ENCODE results near the gene PDE4B. TPM values are rescaled to one million over a fixed set of nuclear protein-coding genes. Genes with fewer than 3 reads are reported as not detected.

Gene PDE4B
- total RNA-seq, 2 donors from 2014 or later, result 18.1 to 55.4 TPM

DNA sequence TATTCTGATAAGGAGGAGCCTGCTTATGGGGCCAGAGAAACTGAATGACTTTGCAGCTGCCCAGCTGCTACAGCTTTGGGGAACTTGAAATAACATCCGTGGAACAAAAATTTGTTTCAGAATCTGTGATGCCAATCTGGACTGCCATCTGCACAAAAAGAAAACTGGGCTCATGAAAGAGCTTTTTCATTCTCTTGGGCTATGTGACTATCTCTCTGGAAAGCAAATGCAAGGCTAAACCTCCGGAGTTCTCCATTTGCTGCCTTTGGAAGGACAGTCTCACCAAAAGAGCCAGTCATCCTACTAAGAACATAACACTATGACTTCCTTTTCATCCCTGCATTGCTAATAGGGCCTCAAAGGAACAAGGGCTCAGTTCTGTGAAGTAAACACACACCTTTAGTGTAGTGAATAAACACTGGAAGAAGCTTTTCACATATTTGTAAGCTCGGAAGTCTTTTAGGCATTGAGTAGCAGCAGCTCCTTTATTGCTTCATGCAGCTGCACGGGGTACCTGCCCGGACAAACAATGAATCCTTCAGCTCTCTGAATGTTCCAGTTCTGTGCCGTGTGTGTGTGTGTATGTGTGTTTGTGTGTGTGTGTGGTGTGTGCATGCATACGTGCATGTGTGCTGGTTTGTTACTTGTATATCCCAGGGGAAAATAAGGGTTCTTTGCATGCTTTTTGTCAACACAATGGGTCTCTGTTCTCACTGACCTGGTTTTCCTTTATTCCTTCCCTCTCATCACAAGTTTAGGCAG is 485.7 kb downstream of the PDE4B start:
- 41% methylated on average over 7 of the region's 7 CpGs for WGBS
- H3K36me3 ChIP-seq, result no peaks in the 10 kb centered on the region
- peak overlapping the region; percentile 30 to 55 for H3K27ac ChIP-seq
- intact Hi-C loops (cut with DNase I), result no loop called here
- no peaks in the 10 kb centered on the region for H3K27me3 ChIP-seq (replicated peaks; ENCODE audit: insufficient read depth)
- no peaks in the 10 kb centered on the region for H3K9me3 ChIP-seq
- no peak overlapping the region for H3K4me3 ChIP-seq
- peak; percentile 29 for DNase-seq (ENCODE audit: low spot score)
- H3K4me1 ChIP-seq (replicated peaks), result no peaks in the 10 kb centered on the region
- TF ChIP-seq POLR2AphosphoS5 (IDR thresholded peaks at IDR 0.05), result no peak
- no peak for TF ChIP-seq POLR2A (IDR thresholded peaks at IDR 0.05)
- TF ChIP-seq, protein P1, sequence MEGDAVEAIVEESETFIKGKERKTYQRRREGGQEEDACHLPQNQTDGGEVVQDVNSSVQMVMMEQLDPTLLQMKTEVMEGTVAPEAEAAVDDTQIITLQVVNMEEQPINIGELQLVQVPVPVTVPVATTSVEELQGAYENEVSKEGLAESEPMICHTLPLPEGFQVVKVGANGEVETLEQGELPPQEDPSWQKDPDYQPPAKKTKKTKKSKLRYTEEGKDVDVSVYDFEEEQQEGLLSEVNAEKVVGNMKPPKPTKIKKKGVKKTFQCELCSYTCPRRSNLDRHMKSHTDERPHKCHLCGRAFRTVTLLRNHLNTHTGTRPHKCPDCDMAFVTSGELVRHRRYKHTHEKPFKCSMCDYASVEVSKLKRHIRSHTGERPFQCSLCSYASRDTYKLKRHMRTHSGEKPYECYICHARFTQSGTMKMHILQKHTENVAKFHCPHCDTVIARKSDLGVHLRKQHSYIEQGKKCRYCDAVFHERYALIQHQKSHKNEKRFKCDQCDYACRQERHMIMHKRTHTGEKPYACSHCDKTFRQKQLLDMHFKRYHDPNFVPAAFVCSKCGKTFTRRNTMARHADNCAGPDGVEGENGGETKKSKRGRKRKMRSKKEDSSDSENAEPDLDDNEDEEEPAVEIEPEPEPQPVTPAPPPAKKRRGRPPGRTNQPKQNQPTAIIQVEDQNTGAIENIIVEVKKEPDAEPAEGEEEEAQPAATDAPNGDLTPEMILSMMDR (IDR thresholded peaks at IDR 0.05), result no peak

DNA sequence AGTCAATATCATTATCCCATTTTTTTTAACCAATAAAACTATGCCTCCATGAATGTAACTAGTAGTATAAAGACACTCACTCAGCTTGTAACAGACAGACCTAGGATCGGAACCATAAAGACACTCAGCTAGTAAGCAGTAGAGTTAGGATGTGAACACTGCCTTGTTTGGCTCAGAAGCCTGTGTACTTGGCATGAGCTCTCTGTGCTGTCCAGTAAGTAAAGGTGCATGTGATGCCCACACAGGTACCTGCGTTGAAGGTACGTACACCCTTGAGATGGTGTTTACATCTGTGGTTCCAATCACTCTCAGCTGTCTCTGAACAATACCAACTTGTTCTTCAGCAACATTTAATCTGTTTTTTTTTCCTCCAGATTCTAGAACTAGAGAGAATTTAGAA is 489.1 kb downstream of the PDE4B start:
- Histone ChIP-seq H3K27ac (peak overlapping the region; percentile 60 to 71), H3K36me3 (no peaks in the 10 kb centered on the region), H3K4me3 (no peak overlapping the region), H3K27me3 (replicated peaks; ENCODE audit: insufficient read depth) (no peaks in the 10 kb centered on the region), H3K9me3 (no peaks in the 10 kb centered on the region), H3K4me1 (replicated peaks) (no peaks in the 10 kb centered on the region)
- WGBS, result 42% methylated on average over 3 of the region's 3 CpGs
- intact Hi-C loops (cut with DNase I), result no loop called here
- DNase-seq (ENCODE audit: low spot score), result peak; percentile 73
- TF ChIP-seq POLR2AphosphoS5 (IDR thresholded peaks at IDR 0.05) (peak; percentile 78), POLR2A (IDR thresholded peaks at IDR 0.05) (no peak)

DNA sequence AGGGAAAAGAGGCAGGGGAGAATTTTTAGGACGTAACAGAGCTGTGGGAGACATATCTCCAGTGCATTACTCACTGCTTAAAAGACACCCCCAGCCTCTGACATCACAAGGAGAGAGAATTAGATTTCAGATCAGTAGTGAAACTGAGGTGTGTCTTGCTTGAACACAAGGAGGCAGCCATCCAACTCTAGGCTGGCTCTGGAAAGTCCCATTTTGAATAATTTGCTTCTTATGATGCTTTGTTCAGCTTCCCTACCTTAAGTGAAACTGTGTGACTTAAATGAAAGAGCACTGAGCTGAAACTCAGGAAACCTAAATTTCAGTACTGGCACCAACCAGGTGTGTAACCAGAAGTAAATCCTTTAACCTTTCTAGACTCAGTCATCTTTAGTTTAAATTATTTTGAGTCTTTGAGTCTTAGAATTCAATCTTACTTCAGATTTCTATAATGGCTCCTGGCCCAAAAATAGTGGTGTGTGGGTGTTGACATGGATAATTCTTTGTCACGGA is 489.7 kb downstream of the PDE4B start:
- H3K36me3 ChIP-seq, result no peaks in the 10 kb centered on the region
- H3K27me3 ChIP-seq (replicated peaks; ENCODE audit: insufficient read depth), result no peaks in the 10 kb centered on the region
- no peaks in the 10 kb centered on the region for H3K9me3 ChIP-seq
- no peaks in the 10 kb centered on the region for H3K4me1 ChIP-seq (replicated peaks)
- H3K4me3 ChIP-seq, result no peak overlapping the region
- no peak for DNase-seq (ENCODE audit: low spot score)
- intact Hi-C loops (cut with DNase I), result no loop called here
- H3K27ac ChIP-seq, result peak overlapping the region; percentile 60 to 71
- TF ChIP-seq POLR2AphosphoS5 (IDR thresholded peaks at IDR 0.05) (no peak), POLR2A (IDR thresholded peaks at IDR 0.05) (no peak)
- TF ChIP-seq, protein P1 (IDR thresholded peaks at IDR 0.05), result no peak
- WGBS, result 28% methylated on average over 2 of the region's 2 CpGs

DNA sequence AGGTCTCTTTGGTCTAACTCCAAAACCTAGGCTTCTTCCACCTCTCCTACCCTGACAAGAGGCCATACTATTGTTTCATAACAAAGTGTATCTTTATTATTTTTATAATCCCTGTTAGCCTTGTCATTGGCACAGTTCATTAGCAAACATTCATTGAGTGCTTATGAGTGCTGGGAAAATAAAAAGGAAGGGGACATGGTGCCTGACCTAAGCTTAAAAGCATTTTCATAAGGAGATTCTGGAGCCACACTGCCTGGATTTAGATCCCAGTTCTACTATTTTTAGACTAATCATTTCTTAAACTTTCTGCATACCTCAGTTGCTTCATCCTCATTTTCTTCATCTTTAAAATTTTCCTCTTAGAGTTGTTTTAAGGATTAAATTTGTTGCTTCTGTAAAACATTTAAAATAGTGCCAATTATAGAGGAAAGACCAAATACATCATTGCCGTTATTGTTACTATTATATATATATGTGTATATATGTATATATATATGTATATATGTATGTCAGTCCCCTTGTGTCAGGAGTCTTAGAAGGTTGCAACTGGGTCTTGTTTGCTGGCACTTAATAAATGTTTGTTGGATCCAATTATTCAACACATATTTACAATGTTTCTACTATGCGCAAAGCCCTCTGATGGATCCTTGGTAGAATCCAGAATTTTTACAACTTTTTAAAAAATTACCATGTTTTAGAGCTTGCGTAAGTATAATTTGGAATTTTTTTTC is 490.4 kb downstream of the PDE4B start:
- intact Hi-C loops (cut with DNase I), result no loop called here
- no peaks in the 10 kb centered on the region for H3K36me3 ChIP-seq
- H3K27me3 ChIP-seq (replicated peaks; ENCODE audit: insufficient read depth), result no peaks in the 10 kb centered on the region
- DNase-seq (ENCODE audit: low spot score), result no peak
- peak overlapping the region; percentile 60 to 71 for H3K27ac ChIP-seq
- WGBS, result 92% methylated on average over 3 of the region's 3 CpGs
- H3K4me3 ChIP-seq, result no peak overlapping the region
- no peaks in the 10 kb centered on the region for H3K9me3 ChIP-seq
- TF ChIP-seq POLR2AphosphoS5 (IDR thresholded peaks at IDR 0.05), result peak; percentile 24
- TF ChIP-seq, protein P1 (IDR thresholded peaks at IDR 0.05), result no peak
- no peaks in the 10 kb centered on the region for H3K4me1 ChIP-seq (replicated peaks)

DNA sequence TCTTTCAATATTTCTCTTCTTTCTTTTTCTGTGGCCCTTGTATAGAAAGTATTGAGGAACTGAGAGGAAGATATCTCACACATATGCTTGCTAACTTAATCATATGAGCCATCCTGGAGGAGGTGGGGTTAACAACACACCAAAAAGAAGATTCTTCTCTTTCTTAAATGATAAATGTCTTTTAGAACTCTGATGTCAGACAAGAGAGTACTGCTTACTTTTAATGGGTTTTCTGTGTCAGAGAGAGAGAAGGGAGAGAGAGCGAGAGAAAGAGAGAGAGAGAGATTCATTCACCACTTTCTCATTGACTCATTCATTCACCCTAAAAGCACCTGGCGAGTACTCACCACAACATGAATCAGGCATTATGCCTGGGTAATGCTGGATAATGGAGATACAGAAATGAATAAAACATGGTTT is 490.9 kb downstream of the PDE4B start:
- H3K27ac ChIP-seq, result no peak overlapping the region
- no peaks in the 10 kb centered on the region for H3K36me3 ChIP-seq
- no peaks in the 10 kb centered on the region for H3K4me1 ChIP-seq (replicated peaks)
- 79% methylated on average over 2 of the region's 2 CpGs for WGBS
- no peaks in the 10 kb centered on the region for H3K9me3 ChIP-seq
- H3K4me3 ChIP-seq, result no peak overlapping the region
- intact Hi-C loops (cut with DNase I), result no loop called here
- TF ChIP-seq POLR2A (IDR thresholded peaks at IDR 0.05) (no peak), POLR2AphosphoS5 (IDR thresholded peaks at IDR 0.05) (no peak)
- TF ChIP-seq, protein P1 (IDR thresholded peaks at IDR 0.05), result no peak
- H3K27me3 ChIP-seq (replicated peaks; ENCODE audit: insufficient read depth), result no peaks in the 10 kb centered on the region
- no peak for DNase-seq (ENCODE audit: low spot score)
